Right cardiac atrium (tissue), 5 donors: ENCODE measurements around the gene CYYR1. TPM values are rescaled to one million over a fixed set of nuclear protein-coding genes. Genes with fewer than 3 reads are reported as not detected.

Experiments used
- ATAC-seq, 2 donors: fragments of 200-7000 bp; cut with Tn5 transposase; one replicate each; pipeline versions ENCODE4 v1.8.0 to v1.9.1; 2020; ENCODE audit warnings: moderate library complexity in 2 of 2, mild to moderate bottlenecking in 1 of 2
- DNase-seq, 3 donors: peaks; one replicate each; pipeline ENCODE4 v3.0.0-alpha.2; 2020
- H3K27ac ChIP-seq: one replicate; pipeline ENCODE4 v1.5.1; 2013; ENCODE audit warnings: mild to moderate bottlenecking, low read length, control low read depth, moderate library complexity
- H3K27me3 ChIP-seq: one replicate; pipeline ENCODE4 v1.6.1; 2013; ENCODE audit not compliant: control insufficient read depth, insufficient read depth
- H3K4me1 ChIP-seq: one replicate; pipeline ENCODE4 v1.6.1; 2013; ENCODE audit warnings: low read length; ENCODE audit not compliant: control insufficient read depth, insufficient read depth
- H3K4me3 ChIP-seq: one replicate; pipeline ENCODE4 v1.5.1; 2013; ENCODE audit warnings: low read length, control low read depth
- H3K9me3 ChIP-seq: one replicate; pipeline ENCODE4 v1.6.1; 2013; ENCODE audit warnings: low read length; ENCODE audit not compliant: control insufficient read depth
- WGBS: extraction: QIAGEN DNeasy Blood & Tissue Kit; methylation state at CpG from one replicate; pipeline ENCODE4 v1.1.7; 2013; 5-methylcytosine and 5-hydroxymethylcytosine counted together
- intact Hi-C, 4 donors: fragments of 100-400 bp; cut with DNase I; formaldehyde crosslinking; loops; one replicate each; pipeline versions ENCODE4 v1.11.0 to v1.14.0; 2022 to 2023
- long read RNA-seq, 4 donors: library from polyadenylated mRNA; unstranded; transcript quantifications; one replicate each; pipeline ENCODE4 v2.0.0, GENCODE V29; 2020 to 2021
- polyA plus RNA-seq: library from polyadenylated mRNA; stranded (reverse); fragments of 200-250 nt; gene quantifications from one replicate; pipeline ENCODE4 v1.2.3, GENCODE V29; 2013
- total RNA-seq, 4 donors: library from RNA; stranded (reverse); fragmentation: NEBNext Ultra II Directional; extraction: Animal tissue kit (Norgen Biotek cat#: 25700); gene quantifications; one replicate each; pipeline ENCODE4 v1.2.1, GENCODE V29; 2021
- donor health status: healthy with polysubstance abuse.
- donor health status: DM: no; HTN: yes; CAD: no.
- donor health status: DM: no; HTN: no; CAD: no.
- donor health status: DM: no; HTN: yes; CAD: no; lungs with severe emphysema.
- donor health status: DM: yes; HTN: yes; CAD: no.

Gene CYYR1
- total RNA-seq (10 to 100 TPM; 10.7 to 18.8 (median 14.3) TPM), polyA plus RNA-seq (18.6 TPM)
- long read RNA-seq, donor 1, transcript CYYR1-201 (4 exons, 3,101 nt) = major isoform, 30 of 51 reads
- long read RNA-seq, donor 1, partial matches to known transcripts = 7 of 51 reads
- long read RNA-seq, donor 1, other reads (novel, unspliced or antisense) = 14 of 51 reads
- long read RNA-seq, donor 2, transcript CYYR1-201 (4 exons, 3,101 nt) = major isoform, 14 of 25 reads
- long read RNA-seq, donor 2, partial matches to known transcripts = 0 of 25 reads
- long read RNA-seq, donor 2, other reads (novel, unspliced or antisense) = 10 of 25 reads
- long read RNA-seq, donor 3, transcript CYYR1-201 (4 exons, 3,101 nt) = major isoform, 98 of 169 reads
- long read RNA-seq, donor 3, partial matches to known transcripts = 8 of 169 reads
- long read RNA-seq, donor 3, other reads (novel, unspliced or antisense) = 62 of 169 reads
- long read RNA-seq, donor 4, transcript CYYR1-201 (4 exons, 3,101 nt) = major isoform, 11 of 19 reads
- long read RNA-seq, donor 4, partial matches to known transcripts = 1 of 19 reads
- long read RNA-seq, donor 4, other reads (novel, unspliced or antisense) = 7 of 19 reads

GRCh38 chr21:26572702-26573381 is at the start of gene CYYR1:
Gene CYYR1, minus strand, starts transcription at chr21:26573286. Its CDS starts 346 bp downstream, at chr21:26572940.
- Histone ChIP-seq H3K9me3 (no peaks in the 10 kb centered on the region), H3K27me3 (no peaks in the 10 kb centered on the region), H3K4me3 (peak within 1 kb of the TSS; percentile 47), H3K4me1 (no peaks in the 10 kb centered on the region), H3K27ac (peak within 1 kb of the TSS; percentile 31)
- peak; percentile 75 to 83 for ATAC-seq
- 2% methylated on average over 58 of the region's 58 CpGs for WGBS
- peak; percentile 41 to 65 (median 50) for DNase-seq
- intact Hi-C loops = no loop called here

DNA sequence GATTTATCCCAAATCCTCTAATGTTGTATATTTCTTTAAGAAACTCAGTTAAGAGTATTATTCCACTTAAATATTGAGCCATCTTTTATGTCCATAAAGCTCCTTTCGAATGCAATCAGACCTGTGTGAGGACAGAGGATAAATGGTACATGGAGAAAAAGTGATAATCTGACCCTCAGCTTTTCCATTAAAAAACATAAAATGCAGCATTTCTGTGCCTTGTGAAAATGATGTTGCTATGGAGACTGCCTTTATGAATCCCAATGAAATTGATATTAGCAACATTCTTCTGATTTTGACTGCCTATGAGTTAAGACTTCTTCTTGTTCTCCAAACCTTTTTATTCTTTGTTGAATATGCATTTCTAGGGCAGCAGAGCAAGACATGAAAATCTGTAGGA is 44.1 kb upstream of the CYYR1 start:
- DNase-seq (no peak), ATAC-seq (no peak)
- H3K27ac ChIP-seq = no peak overlapping the region
- intact Hi-C loops = no loop called here
- no peak overlapping the region for H3K4me3 ChIP-seq
- no peaks in the 10 kb centered on the region for H3K9me3 ChIP-seq
- WGBS = 44% methylated on average over 1 of the region's 1 CpG
- no peaks in the 10 kb centered on the region for H3K4me1 ChIP-seq
- H3K27me3 ChIP-seq = no peaks in the 10 kb centered on the region

DNA sequence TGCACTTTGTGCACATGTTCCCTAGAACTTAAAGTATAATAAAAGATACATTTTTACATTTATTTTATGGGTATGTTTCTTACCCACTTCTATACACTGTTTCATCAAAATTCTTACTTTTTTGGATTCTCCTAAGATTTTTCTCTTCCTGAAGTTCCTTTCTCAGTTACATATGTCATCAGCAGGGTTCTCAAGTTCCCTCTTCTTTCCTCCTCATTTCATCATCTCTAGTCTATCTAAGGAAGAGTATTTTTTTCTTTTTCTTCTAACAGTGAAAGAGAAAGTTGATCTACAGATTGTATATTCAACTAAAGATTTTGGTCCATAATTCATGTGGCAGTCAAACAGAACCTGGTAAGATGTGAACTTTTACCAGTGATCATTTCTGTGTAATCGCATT is 41.2 kb upstream of the CYYR1 start:
- intact Hi-C loops = no loop called here
- H3K4me1 ChIP-seq = no peaks in the 10 kb centered on the region
- 98% methylated on average over 1 of the region's 1 CpG for WGBS
- H3K27me3 ChIP-seq = no peaks in the 10 kb centered on the region
- H3K27ac ChIP-seq = no peak overlapping the region
- no peak overlapping the region for H3K4me3 ChIP-seq
- ATAC-seq = no peak
- H3K9me3 ChIP-seq = no peaks in the 10 kb centered on the region
- DNase-seq = no peak

DNA sequence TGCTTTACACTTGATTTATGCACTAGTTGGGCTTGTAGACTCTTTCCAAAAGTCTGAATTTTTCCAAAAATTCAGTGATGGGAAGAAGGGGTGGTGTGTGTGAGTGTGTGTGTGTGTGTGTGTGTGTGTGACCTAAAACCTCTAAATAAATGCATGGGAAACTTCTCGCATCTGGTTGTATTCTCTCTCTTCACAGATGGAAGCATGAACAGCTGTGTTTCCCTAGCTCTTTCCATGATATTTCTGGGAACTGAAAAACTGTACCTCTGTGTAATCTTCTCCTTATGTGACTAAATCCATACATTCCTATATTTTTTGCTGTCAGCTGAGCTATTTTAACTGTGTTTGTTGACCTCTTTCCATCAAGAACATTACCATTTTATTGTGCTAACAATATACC is 26.2 kb upstream of the CYYR1 start:
- Histone ChIP-seq H3K4me3 (no peak overlapping the region), H3K27me3 (no peaks in the 10 kb centered on the region), H3K4me1 (no peaks in the 10 kb centered on the region), H3K27ac (no peak overlapping the region), H3K9me3 (no peaks in the 10 kb centered on the region)
- intact Hi-C loops = no loop called here
- ATAC-seq (no peak), DNase-seq (no peak)
- WGBS = 85% methylated on average over 1 of the region's 1 CpG

DNA sequence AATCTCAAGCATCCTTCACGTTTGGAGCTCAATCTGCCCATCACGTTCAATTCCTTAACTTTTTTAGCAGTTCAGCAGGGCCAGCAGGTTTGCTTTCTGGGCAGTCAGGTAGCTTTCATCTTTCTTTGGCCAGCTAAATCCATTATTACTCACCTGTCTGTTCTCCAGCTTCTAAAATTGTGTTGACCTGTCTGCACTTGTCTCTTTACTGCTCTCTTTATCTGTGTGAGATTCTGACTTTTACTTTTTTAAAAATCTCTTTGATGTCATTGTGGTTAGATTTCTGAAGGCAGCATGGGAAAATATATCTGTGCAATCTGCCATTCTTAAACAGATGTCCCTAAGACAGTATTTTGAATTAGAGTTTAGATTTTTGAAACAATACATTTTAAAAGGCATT is 24.9 kb upstream of the CYYR1 start:
- Histone ChIP-seq H3K4me3 (no peak overlapping the region), H3K27ac (no peak overlapping the region), H3K4me1 (no peaks in the 10 kb centered on the region), H3K27me3 (no peaks in the 10 kb centered on the region), H3K9me3 (no peaks in the 10 kb centered on the region)
- ATAC-seq = no peak
- WGBS = 68% methylated on average over 2 of the region's 2 CpGs
- intact Hi-C loops = no loop called here
- no peak for DNase-seq

DNA sequence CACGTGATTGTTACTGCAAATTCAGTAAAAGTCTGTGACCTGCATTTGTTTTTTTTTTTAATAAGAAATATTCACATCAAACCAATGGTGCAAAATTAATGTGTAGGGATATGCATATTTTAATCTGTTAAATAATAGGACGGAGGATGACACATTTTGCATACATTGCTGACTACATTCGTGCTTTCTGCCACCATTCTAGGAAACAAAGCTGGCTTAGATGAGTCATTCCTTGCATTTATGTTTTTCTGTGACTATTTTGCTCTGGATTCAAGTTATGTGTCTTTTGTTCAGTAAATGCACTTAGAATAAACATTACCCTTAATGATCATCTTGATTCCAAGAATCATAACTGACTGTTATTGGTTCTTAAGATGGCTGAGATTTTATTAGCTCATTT is 23.9 kb upstream of the CYYR1 start:
- H3K4me1 ChIP-seq = no peaks in the 10 kb centered on the region
- 92% methylated on average over 3 of the region's 3 CpGs for WGBS
- no peak for ATAC-seq
- H3K27me3 ChIP-seq = no peaks in the 10 kb centered on the region
- no peak overlapping the region for H3K4me3 ChIP-seq
- DNase-seq = no peak
- no peak overlapping the region for H3K27ac ChIP-seq
- no peaks in the 10 kb centered on the region for H3K9me3 ChIP-seq
- intact Hi-C loops = no loop called here

DNA sequence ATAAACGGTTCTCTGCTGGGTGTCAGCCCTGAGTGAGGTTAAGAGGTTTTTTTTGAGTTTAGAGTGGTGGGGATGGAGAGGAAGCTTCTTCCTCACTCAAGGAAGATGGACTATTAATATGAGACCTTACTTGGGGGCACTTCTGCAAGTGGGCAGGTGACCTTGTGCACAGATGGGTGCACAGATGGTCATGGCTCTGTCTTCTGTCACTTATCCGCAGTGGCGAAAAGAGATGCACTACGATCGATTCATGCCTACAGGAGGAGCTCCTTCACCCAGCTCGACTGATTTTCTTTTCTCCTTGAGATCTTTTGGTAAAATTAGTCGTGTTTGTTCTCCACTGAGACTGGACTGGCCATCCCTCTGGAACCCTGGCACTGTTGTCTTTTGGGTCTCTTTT is 22.9 kb upstream of the CYYR1 start:
- Histone ChIP-seq H3K27ac (no peak overlapping the region), H3K4me1 (no peaks in the 10 kb centered on the region), H3K27me3 (no peaks in the 10 kb centered on the region), H3K9me3 (no peaks in the 10 kb centered on the region), H3K4me3 (no peak overlapping the region)
- intact Hi-C loops = no loop called here
- no peak for ATAC-seq
- WGBS = 91% methylated on average over 7 of the region's 7 CpGs
- DNase-seq = no peak

DNA sequence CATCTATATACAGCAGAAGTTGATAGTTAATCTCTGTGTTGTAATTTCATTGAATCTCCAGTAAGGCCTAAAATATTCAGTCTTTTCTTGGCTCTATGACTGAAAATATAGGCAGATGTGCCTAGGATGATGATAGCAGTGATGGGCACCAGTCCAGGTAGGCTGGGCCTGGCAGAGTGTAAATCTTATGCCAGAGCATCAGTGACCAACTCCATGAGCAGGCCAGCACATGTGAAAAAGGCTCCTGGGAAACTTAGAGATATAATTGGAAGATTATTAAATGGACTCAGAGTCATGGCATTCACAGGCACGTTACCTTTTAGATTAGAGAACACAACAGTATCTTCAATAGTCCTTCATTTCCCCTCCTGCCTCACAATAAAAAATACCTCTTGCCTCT is 20.7 kb upstream of the CYYR1 start:
- Histone ChIP-seq H3K27ac (no peak overlapping the region), H3K4me1 (no peaks in the 10 kb centered on the region), H3K4me3 (no peak overlapping the region), H3K9me3 (no peaks in the 10 kb centered on the region), H3K27me3 (no peaks in the 10 kb centered on the region)
- ATAC-seq (no peak), DNase-seq (no peak)
- intact Hi-C loops = no loop called here
- 85% methylated on average over 1 of the region's 1 CpG for WGBS

DNA sequence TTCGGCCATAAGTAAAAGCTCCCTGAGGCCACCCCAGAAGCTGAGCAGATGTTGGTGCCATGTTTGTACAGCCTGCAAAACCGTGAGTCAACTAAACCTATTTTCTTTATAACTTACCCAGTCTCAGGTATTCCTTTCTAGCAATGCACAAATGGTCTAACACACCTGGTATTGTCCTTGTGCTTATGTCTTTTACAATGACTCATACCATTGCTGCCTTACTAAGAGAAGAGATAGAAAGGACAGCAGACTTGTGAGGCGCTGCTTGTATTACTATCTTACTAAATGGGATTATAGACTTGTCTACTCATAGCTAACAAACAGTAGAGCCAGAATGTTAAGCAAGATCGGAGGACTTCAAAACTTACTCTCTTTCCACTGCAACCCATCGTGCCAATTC is 18.5 kb upstream of the CYYR1 start:
- intact Hi-C loops = no loop called here
- H3K27ac ChIP-seq = no peak overlapping the region
- H3K4me1 ChIP-seq = peaks cover 2% of the 10 kb centered on the region
- H3K9me3 ChIP-seq = no peaks in the 10 kb centered on the region
- DNase-seq (no peak), ATAC-seq (no peak)
- WGBS = 90% methylated on average over 5 of the region's 5 CpGs
- no peaks in the 10 kb centered on the region for H3K27me3 ChIP-seq
- H3K4me3 ChIP-seq = no peak overlapping the region

DNA sequence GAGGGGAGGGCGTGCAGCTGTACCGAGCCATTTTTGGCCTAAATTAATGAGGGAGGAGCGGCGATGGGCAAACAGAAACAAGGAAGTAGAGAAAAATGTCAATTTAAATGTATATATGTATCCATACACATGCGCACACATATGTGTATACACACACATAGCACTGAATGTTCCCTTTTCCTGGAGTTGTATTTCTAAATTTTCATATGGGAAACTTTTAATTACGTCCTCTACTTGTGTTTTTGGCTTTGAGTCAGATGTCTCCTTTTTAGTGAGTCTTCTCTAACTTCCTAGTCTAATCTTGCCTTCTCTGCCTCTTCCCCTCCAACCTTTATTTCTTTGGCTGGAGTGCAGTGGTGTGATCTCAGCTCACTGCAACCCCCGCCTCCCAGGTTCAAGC is 15.4 kb upstream of the CYYR1 start:
- peaks cover 2% of the 10 kb centered on the region for H3K4me1 ChIP-seq
- no peak overlapping the region for H3K27ac ChIP-seq
- ATAC-seq (no peak), DNase-seq (no peak)
- H3K27me3 ChIP-seq = no peaks in the 10 kb centered on the region
- intact Hi-C loops = no loop called here
- peak overlapping the region; percentile 32 for H3K4me3 ChIP-seq
- H3K9me3 ChIP-seq = no peaks in the 10 kb centered on the region
- 62% methylated on average over 7 of the region's 7 CpGs for WGBS

DNA sequence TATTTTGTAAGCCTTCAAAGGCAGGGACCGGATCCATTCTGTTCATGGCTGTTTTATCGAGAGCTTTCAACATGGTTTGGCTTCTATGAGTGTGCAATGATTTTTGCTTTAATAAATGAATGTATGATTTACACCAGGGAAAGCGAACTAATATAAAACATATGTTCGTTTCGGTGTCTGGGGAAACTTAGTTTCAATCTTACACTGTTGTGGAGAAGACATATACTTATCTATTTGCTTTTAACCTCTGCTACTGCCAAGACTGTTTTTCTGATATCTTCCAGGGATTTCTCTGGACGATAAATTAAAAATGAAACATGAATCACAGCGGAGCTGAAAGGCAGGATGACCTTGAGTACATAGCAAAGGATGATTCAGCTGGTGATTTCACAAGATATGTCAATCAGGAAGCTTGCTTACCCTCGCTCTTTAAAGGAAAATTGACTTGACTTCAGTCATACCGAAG is 14.7 kb upstream of the CYYR1 start:
- Histone ChIP-seq H3K4me1 (peaks cover 2% of the 10 kb centered on the region), H3K27ac (no peak overlapping the region), H3K4me3 (peak overlapping the region; percentile 32), H3K27me3 (no peaks in the 10 kb centered on the region), H3K9me3 (no peaks in the 10 kb centered on the region)
- intact Hi-C loops = no loop called here
- DNase-seq (no peak), ATAC-seq (peak; percentile 26 to 78)
- WGBS = 42% methylated on average over 9 of the region's 9 CpGs
